Pons (tissue), 1 donor: ENCODE results near the gene CERS6.

Source experiments
- DNase-seq: peaks from one replicate; pipeline ENCODE4 v3.0.0-alpha.2; 2016; ENCODE audit warnings: low spot score

The CERS6 gene

GRCh38 chr2:168602846-168603401, 146.9 kb downstream of the CERS6 start:
- DNase-seq = no peak

GRCh38 chr2:168603439-168603961, 147.4 kb downstream of the CERS6 start:
- DNase-seq = no peak

- DNase-seq = no peak
Observed at GRCh38 chr2:168604252-168604651, 148.2 kb downstream of the CERS6 start.

GRCh38 chr2:168607992-168608391, 151.9 kb downstream of the CERS6 start:
- no peak for DNase-seq

DNA sequence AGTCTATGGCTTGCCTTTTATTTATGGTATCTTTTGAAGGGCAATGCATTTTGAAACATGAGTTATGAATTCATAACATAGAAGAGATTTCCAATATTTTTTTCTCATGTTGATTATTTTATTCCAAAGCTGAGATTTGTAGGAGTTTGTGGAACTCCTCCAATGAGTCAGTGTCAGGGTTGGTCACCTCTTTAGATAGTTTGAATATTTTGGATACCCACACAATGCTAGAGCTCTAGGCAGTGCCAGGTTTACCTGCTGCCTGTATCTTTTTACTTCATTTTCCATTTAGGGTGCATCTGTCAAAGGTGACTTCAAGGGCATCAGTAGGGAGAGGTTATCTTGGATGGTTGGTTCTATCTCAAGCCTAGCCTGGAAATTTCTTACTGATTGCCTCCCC, 152.7 kb downstream of the CERS6 start:
- no peak for DNase-seq

DNA sequence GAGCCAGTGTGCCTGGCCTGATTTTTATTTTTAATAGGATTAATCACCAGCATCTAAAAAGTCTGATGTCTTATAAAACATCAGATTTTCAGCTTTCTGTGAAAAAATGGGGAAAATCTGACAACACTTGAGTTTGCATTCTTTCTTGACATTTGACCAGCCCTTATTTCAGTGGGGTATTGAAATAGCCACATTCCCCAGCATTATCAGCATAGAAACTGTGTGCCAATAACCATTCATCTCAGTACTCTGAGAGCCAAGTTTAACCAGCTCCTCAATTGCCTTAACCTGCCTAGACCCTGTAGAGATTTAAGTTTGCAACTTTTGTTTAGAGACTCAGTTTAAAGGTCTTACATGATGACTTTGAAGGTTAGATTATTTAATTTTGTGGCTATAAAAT, 155.0 kb downstream of the CERS6 start:
- DNase-seq = no peak

DNA sequence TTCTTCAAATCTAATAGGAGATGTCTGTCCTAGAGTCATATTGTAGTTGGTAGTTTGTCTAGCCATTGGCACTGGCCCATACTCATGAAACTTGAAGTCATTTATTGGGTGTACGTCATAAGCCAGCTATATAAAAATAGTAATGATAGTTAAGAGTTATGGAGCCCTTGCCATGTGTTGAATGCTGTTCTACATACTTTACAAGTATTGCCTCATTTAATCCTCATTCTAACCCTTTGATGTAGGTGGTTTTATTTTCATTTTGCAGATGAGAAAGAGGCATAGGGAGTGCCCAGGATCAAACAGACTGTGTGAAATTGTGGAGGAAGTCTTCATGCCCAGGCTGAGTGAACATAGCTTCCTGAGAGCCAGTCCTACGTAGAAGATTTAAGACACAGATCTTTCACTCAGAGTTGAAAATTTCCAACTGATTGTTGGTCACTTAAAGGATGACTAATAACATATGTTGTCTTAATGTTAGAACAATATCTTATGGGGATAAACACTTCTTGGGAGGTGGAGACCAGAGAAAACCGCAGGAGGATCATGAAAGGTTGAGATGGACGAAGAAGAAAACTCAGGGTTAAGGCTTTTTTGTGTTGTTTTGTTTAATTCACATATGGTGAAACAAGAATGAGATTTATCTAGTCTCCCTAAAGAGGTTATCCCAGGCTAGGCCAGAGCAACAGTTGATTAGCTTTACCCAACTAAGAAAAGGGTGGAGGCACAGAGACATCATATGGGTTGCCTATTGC, 156.0 kb downstream of the CERS6 start:
- DNase-seq = no peak

DNA sequence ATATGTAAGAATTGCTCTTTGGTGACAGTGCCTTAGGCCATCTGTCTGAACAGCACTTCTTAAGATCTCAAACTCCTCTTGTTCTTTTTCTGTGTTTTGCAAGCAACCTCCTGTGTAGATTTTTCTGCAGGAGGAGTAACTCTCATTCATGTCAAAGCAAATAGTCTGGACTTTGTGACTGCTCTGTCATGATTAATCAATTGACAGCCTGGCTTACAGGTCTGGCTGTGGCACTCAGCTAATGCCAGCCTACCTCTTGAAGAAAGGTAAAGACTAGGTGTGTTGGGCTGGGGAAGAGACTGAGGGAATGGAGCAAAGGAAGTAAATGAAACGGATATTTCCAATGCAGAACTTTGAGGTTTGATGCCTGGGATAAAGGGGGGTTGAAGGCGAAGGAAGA, 156.6 kb downstream of the CERS6 start:
- DNase-seq = no peak

- DNase-seq = no peak
Observed at GRCh38 chr2:168613551-168613950, 157.5 kb downstream of the CERS6 start.

- no peak for DNase-seq
Observed at GRCh38 chr2:168614172-168615018, 158.3 kb downstream of the CERS6 start.

GRCh38 chr2:168620554-168620953, 164.5 kb downstream of the CERS6 start:
- DNase-seq = no peak

- no peak for DNase-seq
Observed at GRCh38 chr2:168622559-168622958, 166.5 kb downstream of the CERS6 start.

DNA sequence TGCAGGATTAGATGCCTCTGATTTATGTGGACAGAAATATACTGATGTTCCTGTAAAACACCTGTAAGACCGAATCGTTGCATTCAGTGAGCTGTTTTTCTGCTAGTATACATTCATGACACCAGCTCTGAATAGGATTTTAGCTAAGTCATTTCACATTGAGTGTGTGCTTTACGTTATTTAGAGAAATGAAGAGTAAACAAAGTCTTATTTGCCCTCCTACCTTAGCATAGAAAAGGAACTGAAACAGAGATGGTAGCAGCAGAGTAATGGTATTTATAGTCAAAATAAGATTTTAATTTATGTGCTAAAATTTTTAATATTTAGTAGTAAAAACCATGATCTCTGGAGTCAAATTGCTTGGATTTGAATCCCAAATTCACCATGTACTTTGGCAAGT, 168.0 kb downstream of the CERS6 start:
- no peak for DNase-seq

DNA sequence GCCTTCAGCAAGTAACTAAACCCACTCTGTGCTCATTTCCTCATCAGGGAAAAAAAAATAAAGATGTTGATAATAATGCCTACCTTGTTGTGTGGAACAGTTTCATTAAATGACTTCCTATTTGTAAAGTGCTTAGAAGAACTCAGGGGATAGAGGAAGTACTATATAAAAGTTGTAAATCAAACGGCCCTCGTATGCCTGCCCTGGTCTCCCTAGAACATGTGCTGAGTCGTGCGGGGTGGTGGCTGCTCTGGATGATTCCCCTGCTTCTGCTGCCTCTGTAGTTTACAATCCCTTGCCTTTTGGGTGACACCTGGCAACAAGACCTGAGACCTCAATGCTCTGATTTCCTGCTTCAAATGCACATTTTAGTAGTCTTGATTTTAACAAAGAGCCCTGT, 170.0 kb downstream of the CERS6 start:
- DNase-seq = no peak

DNA sequence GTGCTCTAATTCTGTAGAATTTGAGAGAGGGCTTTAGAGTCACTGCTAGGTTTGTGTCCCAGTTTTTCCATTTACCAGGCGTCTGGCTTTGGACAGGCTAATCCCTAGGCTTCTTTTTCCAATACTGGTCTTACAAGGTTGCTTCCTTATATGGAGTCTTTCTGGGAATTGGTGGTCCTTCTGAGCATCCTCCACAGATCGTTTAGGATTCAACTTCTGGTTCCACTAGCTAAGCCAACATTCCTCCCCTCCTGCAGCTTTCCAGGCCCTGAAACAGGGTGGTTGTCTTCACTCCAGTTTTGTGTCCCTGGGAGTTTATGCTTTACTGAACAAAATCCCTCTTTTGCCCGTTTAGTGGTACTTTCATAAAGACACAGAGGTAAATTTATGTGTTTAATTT, 170.6 kb downstream of the CERS6 start:
- no peak for DNase-seq

DNA sequence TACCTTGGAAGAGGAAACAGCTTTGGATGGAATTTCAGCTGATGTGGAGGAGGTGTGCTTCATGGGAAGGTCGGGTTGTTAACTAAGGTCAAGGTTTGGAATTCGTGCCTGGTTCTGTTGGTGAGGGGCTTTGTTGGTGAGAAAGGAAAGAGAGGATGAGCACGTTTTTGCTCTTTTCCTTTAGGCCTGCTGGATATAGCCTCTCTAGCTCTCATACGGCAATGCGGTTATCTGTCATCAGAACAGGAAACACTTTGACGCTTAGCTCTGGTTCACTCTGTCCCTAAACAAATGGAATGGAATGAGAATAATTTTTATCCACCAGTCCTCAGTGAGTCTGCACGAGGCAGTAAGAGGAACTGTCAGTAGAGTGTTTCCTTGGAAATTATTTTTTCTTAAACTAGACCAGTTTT, 176.6 kb downstream of the CERS6 start:
- DNase-seq = no peak

- DNase-seq = no peak
Observed at GRCh38 chr2:168633200-168633599, 177.1 kb downstream of the CERS6 start.

GRCh38 chr2:168633895-168634294, 177.8 kb downstream of the CERS6 start:
- no peak for DNase-seq

- peak; percentile 56 for DNase-seq
Observed at GRCh38 chr2:168635065-168635577, 179.0 kb downstream of the CERS6 start.

DNA sequence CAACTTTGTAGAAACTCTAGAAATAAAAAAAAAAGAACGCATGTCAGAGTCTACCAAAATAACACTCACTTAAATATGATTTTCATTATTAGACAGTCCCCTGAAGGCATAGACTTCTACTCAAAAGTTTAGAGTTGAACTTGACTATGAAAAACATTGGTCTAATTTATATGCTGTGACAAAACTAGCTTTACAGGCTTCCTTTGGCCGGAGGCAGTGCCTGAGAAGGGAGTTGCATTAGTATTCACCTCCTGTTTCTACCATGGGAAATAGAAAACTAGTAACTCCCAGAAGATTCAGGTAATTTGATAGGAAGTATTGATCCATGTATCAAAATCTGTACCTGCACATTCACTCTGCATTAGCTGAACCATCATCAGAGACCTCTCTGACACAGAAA, 182.9 kb downstream of the CERS6 start:
- DNase-seq = no peak

DNA sequence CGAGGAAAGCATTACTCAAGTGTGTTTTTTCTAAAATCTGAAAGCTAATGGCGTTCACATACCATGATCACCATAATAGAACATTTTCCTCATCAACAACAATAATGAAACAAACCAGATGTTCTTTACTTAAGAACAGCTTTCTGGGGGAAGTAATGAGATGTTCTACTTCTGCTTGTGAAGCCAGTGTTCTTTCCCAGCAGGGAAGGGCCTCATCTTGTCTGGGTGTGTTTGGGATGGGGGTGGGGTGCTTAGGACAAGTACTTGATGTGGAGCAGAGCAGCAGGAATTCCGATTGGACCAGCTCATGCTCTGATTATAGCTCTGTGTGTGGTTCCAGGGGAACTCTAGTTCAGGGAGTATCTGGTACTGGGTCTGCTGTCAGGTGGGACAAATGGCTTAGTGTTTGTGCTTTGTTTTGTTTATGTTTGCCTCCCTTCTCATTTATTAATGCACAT, 183.4 kb downstream of the CERS6 start:
- DNase-seq = no peak

GRCh38 chr2:168640039-168640438, 184.0 kb downstream of the CERS6 start:
- no peak for DNase-seq

GRCh38 chr2:168641636-168642035, 185.6 kb downstream of the CERS6 start:
- no peak for DNase-seq
